CMK (cell line): Measurements from ENCODE around the gene FLVCR1.
"Not testable (repeated sequence)": the region's sequence is repeated elsewhere in the genome, so short reads cannot be mapped to it uniquely, and the experiment has no call there.

Source experiments
- DNase-seq: peaks from one replicate; pipeline ENCODE4 v3.0.0-alpha.2; 2010; ENCODE audit warnings: low read depth

Gene FLVCR1

DNA sequence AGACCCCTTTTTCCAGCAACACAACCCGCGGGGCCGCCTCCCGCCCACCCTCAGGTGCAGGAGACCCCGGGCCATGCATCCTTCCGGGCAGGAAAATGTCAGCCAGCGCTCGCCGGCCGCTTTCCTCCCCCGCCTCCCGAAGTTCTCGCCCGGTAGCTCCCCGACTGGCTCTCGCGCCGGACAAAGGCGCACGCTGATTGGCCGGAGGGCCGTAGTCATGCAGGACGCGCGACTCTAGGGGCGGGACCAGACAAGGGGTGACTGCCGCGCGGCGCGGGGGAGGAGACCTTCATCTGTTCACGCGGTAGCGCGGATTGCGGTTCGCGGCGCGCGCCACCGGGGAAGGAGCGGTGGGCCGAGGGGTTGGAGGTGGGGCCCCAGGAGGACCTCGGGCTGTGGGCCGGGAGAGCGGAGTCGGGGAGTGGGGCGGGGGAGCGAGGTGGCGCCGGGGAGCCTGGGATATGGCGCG is at the start of gene FLVCR1:
Gene FLVCR1 (plus strand): TSS at position 284 of the 469 bp plus-strand sequence. CDS start 178 bp downstream, at position 462.
- peak; percentile 99 for DNase-seq

DNA sequence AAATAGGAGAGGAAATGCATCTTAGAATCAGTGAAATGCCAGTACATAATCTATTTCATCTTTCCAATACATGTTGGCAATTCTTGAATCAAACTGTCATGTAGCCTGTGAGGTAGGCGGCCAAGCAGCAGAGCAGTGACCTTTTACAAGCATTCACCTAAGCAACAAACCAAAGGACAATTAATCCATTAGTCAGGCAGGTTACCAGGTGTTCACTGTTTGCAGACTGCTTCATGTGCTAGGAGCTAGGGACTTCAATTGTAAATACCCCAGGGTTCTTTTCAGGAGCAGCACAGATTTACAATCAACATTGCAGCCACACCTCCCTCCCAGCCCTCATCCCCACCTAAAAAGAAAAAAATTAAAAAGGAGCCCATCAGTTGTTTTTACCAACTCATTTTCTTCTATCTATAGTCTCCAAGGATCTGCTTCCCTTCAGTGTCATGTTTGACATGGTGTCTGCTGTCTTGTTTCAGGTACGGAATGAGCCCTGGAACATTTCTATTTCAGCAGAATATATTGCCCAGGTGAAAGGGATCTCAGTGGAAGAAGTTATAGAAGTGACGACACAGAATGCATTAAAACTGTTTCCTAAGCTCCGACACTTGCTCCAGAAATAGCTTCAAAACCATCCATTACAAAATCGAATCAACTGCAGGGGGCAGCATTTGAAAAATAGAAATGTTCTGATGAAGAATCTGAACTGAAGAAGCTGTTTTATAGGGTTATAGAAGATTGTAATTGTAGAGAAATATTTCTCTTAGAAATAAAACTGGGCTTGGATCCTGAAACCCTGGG is 43.3 kb upstream of the FLVCR1 start:
- DNase-seq = no peak

DNA sequence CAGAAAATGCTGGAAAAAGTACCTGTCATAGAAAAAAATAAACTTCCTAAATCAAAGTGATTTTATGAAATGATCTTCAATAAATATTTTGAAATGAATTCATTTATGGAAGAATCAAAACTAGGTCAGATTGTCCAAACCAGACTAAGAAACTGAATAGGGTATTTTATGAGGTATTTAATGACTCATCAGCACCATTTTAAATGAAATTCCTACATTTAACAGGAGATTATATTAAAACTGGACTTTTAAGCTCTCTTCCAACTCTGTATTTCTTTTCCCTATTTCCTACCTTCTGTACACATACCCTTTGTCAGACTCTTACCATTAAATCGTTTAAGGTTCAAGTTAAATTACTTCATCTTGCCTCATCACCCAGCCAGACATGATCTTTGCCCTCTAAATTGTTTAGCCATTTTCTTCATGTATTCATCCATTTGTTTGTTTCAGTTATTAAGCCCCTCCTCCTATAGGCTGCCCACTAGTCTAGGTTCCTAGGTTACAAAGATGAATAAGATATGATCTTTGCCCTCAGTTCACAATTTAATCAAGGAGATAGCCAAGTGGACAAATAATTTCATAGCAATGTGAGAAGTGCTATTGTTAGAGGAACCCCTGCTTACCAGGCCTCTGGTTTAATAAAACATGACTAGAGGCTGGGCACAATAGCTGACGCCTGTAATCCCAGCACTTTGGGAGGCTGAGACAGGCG is 41.4 kb upstream of the FLVCR1 start:
- no peak for DNase-seq

DNA sequence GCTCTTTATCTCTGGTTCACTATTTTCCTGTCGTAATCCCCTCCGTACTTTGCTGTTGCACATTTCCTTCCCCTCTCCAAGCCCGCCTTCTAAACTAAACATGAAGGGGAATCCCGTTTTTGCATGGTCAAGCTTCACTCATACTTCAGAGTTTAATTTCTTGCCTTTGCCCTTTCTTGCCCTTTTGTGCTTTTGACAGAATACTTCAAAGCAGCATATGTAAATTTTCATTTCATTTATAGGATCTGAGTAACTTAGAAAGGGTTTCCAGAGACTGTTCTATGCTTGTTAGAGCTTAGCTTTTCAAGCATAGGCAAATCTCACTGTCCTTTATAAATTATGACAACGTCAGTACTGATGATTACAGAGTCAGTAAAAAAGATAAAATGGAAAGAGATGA is 38.3 kb upstream of the FLVCR1 start:
- DNase-seq = no peak

DNA sequence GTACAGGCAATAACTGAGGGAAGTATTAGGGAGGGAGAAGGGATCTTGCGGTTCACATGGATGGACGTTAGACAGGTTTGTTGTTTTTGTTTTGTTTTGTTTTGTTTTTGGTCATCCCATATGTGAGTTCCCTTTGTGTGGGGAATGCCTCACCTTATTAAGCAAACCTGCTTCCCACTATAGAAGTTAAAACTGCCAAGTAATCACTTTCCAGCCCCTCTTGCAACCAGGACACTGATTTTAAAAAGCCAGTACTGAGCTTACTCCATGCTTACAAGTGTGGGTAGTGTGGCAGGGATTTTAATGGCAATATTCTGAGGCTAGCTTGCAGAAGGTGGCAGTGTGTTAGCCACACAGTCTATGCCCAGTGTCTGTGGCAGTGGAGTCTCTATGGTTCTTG is 37.1 kb upstream of the FLVCR1 start:
- DNase-seq = no peak

DNA sequence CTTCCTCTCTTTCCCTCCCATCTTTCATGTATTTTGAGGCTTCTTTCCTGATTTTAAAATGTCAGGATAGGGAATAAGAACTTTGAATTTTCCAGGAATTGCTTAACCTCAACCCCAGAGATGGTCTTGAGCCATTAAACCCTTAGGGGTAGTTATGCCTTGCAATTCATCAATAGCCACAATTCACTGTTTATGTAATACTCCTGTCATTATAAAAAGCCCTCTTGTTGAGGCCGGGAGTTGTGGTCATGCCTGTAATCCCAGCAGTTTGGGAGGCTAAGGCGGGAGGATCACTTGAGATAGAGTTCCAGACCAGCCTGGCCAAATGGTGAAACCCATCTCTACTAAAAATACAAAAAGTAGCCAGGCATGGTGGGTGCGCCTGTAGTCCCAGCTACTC is 35.1 kb upstream of the FLVCR1 start:
- no peak for DNase-seq

DNA sequence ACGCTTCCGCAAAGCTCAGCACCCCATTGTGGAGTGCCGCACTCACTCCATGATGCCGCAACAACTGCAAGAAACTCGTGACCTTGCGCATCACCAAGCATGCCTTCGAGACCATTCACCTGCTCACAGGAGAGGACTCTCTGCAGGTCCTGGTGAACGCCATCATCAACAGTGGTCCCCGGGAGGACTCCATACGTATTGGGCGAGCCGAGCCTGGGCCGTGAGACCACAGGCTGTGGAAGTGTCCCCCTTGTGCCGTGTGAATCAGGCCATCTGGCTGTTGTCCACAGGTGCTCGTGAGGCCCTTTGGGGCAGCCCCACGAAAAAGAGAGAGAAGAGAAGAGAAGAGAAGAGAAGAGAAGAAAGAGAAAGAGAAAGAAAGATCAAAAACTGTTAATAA is 33.9 kb upstream of the FLVCR1 start:
- no peak for DNase-seq

DNA sequence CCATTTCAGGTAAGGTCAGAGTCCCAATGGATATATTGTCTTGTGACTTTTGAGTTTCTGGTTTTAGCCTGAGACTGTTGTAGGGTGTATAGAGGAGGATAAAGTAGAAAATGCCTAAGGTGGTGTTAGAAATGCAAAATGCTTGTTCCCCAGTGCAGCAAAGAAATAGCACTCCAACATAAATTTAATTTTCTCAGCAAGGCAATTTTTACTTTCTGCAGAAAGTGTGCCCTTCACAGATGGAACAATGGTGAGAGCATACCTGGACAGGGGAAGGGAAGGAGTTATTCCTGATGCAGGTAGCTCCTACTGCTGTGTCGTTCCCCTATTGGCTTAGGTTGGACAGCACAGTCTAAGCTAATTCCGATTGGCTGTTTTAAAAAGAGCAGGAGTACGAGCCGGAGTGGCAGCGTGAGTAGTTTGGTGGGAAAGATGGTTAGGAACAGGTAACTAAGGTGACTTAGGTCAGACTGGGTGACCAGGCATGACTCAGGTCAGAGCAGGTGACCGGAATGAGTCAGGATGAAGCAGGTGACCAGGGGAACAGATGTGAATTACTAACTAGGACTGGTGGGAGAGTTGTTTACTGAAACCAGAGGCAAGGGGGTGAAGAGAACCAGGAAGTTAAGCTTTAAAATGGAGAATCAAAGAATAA is 32.1 kb upstream of the FLVCR1 start:
- DNase-seq = no peak

DNA sequence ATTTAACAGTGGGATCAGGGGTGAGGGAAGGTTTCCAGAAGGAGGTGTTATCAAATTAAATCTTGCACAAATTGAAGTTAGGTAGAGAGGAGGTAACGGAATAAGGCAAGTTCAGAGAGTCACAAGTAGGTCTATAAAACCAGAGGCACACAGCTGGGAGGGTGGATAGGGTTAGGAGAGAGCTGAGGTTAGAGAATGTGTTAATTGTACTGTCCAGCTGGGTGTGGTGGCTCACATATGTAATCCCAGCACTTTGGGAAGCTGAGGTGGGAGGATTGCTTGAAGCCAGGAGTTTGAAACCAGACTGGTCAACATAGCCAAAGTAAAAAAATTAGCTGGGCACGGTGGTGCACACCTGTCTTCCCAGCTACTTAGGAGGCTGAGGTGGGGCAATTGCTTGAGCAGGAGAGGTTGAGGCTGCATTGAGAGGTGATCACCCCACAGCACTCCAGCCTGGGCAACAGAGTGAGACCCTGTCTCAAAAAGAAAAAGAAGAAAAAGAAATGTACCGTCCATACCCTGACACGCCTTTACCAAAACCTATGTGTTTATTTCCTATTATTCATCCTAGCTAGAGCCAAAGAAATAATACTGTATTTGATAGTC is 30.8 kb upstream of the FLVCR1 start:
- DNase-seq = no peak

DNA sequence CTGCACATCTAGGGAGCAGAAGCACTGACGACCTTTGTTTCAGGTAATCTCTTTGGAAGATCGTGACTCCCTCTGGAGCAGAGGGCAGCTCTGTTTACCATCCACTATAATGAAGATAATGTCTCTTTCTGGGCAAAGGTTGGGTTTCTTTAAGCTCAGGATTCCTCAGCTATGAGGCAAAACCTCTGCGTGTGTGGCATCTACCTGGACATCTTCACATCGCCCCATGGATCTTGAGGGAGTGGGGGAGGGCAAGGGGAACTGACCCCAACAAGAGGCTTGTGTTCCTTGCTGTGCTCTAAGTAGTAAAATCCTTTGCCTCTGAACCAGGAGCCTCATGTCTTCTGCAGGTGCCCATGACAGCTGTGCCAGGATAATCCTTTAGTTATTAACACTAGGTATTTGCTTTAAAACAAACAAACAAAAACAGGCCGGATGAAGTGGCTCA is 30.2 kb upstream of the FLVCR1 start:
- no peak for DNase-seq

DNA sequence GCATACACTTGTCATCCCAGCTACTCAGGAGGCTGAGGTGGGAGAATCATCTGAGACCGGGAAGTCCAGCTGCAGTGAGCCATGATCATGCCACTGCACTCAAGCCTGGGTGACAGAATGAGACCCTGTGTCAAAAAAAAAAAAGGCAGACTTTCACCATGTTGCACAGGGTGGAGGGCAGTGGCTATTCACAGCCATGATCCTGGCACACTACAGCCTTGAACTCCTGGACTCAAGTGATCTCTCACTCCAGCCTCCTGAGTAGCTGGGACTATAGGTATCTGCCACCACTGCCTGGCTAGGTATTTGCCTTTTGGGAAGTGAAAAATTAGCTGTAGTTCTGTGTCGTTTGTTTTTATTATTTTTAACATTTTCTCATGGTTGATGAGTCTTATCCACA is 29.7 kb upstream of the FLVCR1 start:
- DNase-seq = no peak

DNA sequence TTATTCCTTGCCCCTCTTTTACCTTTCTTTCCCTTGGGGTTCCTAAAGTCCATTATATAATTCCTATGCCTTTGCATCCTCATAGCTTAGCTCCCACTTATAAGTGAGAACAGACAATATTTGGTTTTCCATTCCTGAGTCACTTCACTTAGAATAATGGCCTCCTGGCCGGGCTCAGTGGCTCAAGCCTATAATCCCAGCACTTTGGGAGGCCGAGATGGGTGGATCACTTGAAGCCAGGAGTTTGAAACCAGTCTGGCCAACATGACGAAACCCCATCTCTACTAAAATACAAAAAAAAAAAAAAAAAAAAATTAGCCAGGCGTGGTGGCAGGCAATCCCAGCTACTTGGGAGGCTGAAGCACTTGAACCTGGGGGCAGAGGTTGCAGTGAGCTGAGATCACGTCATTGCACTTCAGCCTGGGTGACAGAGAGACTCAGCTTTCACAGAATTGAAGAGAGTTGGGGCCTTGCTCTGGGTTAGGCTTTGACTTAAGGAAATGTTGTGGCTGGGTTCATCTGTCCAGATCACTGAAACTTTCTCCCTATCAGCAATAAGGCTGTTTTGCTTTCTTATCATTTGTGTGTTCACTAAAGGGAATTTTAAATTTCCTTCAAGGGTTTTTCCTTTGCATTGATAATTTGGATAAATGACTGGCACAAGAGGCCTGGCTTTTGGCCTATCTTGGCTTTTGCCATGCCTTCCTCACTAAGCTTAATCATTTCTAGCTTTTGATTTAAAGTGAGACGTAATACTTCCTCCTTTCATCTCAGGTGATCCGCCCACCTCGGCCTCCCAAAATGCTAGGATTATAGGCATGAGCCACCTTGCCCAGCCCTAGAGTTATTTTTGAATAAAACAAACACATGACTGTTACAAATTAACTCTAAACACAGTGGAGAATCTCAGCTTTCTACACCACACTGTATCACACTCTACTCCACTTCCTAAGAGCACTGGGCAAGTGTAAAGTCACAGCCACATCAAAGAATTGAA is 24.6 kb upstream of the FLVCR1 start:
- DNase-seq = not testable (repeated sequence)

DNA sequence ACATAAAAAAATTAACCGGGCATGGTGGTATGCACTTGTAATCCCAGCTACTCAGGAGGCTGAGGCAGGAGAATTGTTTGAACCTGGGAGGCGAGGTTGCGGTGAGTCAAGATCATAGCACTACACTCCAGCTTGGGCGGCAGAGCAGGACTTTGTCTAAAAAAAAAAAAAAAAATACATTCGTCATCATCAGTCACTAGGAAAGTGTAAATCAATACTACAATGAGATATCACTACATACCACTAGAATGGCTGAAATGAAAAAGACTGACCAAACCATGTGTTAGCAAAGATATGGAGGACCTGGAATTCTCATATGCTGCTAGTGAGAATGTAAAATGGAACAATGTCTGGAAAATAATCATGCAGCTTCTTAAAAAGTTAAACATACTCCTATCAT is 19.9 kb upstream of the FLVCR1 start:
- DNase-seq = no peak

DNA sequence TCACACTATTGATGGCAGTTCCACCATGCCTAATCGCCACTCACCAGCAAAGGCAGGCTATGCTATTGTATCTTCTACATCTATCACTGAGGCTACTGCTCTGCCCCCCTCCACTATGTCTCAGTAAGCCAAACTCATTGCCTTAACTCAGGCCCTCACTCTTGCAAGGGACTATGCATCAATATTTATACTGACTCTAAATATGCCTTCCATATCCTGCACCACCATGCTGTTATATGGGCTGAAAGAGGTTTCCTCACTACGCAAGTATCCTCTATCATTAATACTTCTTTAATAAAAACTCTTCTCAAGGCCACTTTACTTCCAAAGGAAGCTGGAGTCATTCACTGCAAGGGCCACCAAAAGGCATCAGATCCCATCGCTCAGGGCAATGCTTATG is 13.6 kb upstream of the FLVCR1 start:
- not testable (repeated sequence) for DNase-seq

DNA sequence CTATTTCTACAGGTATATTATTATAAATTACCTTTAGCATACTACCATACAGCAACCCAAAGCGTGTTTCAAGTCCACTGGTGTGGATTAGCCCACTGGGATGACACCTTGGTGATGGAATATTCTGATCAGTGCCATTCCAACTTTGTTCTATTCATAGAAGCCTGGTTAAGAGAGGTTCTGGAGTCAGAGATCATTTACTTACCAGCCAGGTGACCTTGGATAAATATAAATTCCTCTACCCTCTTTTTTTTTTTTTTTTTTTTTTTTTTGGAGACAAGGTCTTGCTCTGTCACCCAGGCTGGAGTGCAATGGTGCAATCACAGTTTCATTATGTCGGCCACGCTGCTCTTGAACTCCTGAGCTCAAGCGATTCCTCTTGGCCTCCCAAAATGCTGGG is 10.5 kb upstream of the FLVCR1 start, which contains the start of gene SPATA45:
Gene SPATA45 (minus strand): TSS at position 101 of the 400 bp plus-strand sequence. CDS start 11,500 bp downstream, outside the sequence.
- DNase-seq = no peak

DNA sequence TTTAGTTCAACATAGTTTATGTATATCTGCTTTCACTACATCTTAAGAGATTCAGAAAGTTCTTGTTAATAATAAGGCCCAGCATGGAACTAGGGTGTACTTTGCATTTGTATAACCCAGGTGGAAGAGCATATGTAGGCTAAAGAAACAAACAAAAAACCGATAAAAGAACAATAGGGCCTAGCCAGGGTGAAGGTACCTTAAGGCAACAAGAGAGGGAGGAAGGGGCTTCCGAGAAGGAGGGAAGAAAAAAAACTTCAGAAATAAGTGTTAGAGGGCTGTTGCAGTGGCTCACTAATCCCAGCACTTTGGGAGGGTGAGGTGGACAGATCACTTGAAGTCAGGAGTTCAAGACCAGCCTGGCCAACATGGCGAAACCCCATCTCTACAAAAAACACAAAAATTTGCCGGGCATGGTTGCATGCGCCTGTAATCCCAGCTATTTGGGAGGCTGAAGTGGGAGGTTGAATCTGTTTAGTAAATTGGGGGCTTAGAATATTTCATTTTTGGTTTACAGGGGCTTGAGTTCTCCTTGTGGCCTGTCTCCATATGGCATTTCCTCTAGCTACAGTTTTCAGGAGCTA is 5.9 kb upstream of the FLVCR1 start:
- DNase-seq = no peak

DNA sequence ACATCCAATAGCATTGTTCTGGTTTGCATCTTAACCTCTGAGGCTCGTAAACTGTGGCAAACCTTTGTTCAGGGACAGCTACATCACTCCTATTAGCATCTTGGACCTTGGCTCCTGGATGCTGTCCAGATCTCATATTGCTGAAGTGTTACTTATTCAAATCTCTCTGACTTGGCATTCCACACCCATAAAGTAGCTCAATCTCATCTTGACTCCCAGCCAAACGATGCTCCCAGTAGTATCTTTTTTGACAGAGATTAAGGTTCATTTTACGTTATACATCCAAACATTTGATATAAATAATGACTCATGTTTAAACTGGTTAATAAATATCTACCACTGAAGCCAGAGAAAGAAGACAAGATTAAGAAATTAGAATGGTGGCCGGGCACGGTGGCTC is 4.4 kb upstream of the FLVCR1 start:
- DNase-seq = no peak

DNA sequence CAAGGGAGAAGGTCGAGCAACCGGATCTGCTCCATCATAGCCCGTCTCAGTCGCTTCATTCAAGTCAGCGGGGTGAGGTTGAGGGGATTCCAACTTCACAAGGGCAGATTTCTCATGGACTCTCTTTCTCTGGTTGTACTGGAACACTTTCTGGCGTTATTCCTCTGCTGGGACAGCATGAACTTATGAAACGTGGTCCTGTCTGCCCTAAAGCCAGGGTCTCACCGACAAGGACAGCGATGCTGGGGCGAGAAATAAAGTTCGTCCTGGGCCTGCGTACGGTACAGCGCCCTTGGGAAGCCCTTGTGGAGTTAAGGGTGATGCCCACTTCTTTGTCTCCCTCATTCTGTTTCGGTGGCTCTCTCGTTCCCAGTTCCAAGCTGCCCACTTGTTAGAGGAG is 1.3 kb upstream of the FLVCR1 start:
- no peak for DNase-seq

DNA sequence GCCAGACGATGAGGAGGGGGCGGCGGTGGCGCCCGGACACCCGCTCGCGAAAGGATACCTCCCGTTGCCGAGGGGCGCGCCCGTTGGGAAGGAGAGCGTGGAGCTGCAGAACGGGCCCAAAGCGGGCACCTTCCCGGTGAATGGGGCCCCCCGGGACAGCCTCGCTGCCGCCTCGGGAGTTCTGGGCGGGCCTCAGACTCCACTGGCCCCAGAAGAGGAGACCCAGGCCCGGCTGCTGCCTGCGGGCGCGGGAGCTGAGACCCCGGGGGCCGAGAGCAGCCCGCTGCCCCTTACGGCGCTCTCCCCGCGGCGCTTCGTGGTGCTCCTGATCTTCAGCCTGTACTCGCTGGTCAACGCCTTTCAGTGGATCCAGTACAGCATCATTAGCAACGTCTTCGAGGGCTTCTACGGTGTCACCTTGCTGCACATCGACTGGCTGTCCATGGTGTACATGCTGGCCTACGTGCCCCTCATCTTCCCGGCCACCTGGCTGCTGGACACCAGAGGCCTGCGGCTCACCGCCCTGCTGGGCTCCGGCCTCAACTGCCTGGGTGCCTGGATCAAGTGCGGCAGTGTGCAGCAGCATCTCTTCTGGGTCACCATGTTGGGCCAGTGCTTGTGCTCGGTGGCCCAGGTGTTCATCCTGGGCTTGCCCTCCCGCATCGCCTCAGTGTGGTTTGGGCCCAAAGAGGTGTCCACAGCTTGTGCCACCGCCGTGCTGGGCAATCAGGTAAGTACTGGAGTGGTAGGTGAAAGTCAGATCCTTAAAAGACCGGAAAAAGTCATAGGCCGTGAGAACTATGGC is 588 bp downstream of the FLVCR1 start:
- DNase-seq = no peak
